Hepatocyte (in vitro differentiated cells): Measurements from ENCODE around the gene GMEB2. TPM values are rescaled to one million over a fixed set of nuclear protein-coding genes. Genes with fewer than 3 reads are reported as not detected.

Experiments used
- DNase-seq: peaks from one replicate; pipeline ENCODE4 v3.0.0-alpha.2; 2016; ENCODE audit warnings: low spot score
- H2AFZ ChIP-seq: fragments of 200-600 bp; sonication (generic); 2 replicates; pipeline ENCODE4 v1.6.0; 2016; ENCODE audit warnings: antibody characterized with exemption, mild to moderate bottlenecking
- H3K27ac ChIP-seq: fragments of 200-600 bp; sonication (generic); 2 replicates; pipeline ENCODE4 v1.5.1; 2016; ENCODE audit warnings: mild to moderate bottlenecking
- H3K27me3 ChIP-seq: fragments of 200-600 bp; sonication (generic); 2 replicates; pipeline ENCODE4 v1.6.1; 2016
- H3K36me3 ChIP-seq: fragments of 200-600 bp; sonication (generic); replicated peaks from 2 replicates; pipeline ENCODE4 v1.5.1; 2016; ENCODE audit warnings: low read depth; ENCODE audit not compliant: insufficient read depth
- H3K4me1 ChIP-seq: fragments of 200-600 bp; sonication (generic); 2 replicates; pipeline ENCODE4 v1.5.1; 2016; ENCODE audit warnings: mild to moderate bottlenecking, moderate library complexity; ENCODE audit not compliant: insufficient read depth
- H3K4me2 ChIP-seq: fragments of 200-600 bp; sonication (generic); 2 replicates; pipeline ENCODE4 v1.6.0; 2016
- H3K4me3 ChIP-seq: fragments of 200-600 bp; sonication (generic); 2 replicates; pipeline ENCODE4 v1.5.1; 2016; ENCODE audit warnings: mild to moderate bottlenecking
- H3K79me2 ChIP-seq: fragments of 200-600 bp; sonication (generic); 2 replicates; pipeline ENCODE4 v1.6.0; 2017; ENCODE audit warnings: mild to moderate bottlenecking
- H3K9me2 ChIP-seq: fragments of 200-600 bp; sonication (generic); replicated peaks from 2 replicates; pipeline ENCODE4 v1.6.0; 2017; ENCODE audit warnings: mild to moderate bottlenecking; ENCODE audit not compliant: insufficient read depth
- H3K9me3 ChIP-seq: fragments of 200-600 bp; sonication (generic); 2 replicates; pipeline ENCODE4 v1.5.1; 2016; ENCODE audit warnings: low read depth, mild to moderate bottlenecking
- H4K20me1 ChIP-seq: fragments of 200-600 bp; sonication (generic); 2 replicates; pipeline ENCODE4 v1.6.0; 2016; ENCODE audit warnings: mild to moderate bottlenecking; ENCODE audit not compliant: insufficient read depth, poor library complexity, severe bottlenecking
- CTCF ChIP-seq: fragments of 200-600 bp; sonication (generic); IDR thresholded peaks from 2 replicates; pipeline ENCODE4 v1.5.1; 2016; ENCODE audit warnings: antibody characterized with exemption, mild to moderate bottlenecking; ENCODE audit not compliant: poor library complexity
- EZH2 ChIP-seq: fragments of 200-600 bp; sonication (generic); IDR thresholded peaks from 2 replicates; pipeline ENCODE4 v1.6.1; 2016; ENCODE audit warnings: antibody characterized with exemption, mild to moderate bottlenecking, borderline replicate concordance
- EZH2phosphoT487 ChIP-seq: fragments of 200-600 bp; sonication (generic); IDR thresholded peaks from one replicate; pipeline ENCODE4 v1.6.1; 2018; ENCODE audit warnings: antibody characterized with exemption, mild to moderate bottlenecking, low read depth, moderate library complexity; ENCODE audit not compliant: unreplicated experiment, severe bottlenecking
- WGBS: methylation state at CpG from one replicate; pipeline ENCODE4 v1.1.6; 2016; ENCODE audit warnings: low lambda C conversion rate; ENCODE audit errors: missing lambda C conversion rate; 5-methylcytosine and 5-hydroxymethylcytosine counted together
- polyA plus RNA-seq: library from polyadenylated mRNA; unstranded; fragments of >200 nt; fragmentation: Nextera tagmentation; extraction: Ambion mirVana; gene quantifications from 2 replicates; pipeline ENCODE4 v1.2.1, GENCODE V29; 2016
- total RNA-seq: library from RNA; depleted of rRNA; stranded (reverse); fragments of >200 nt; gene quantifications from 2 replicates; pipeline ENCODE4 v1.2.3, GENCODE V29; 2014

Gene GMEB2
- total and polyA plus RNA-seq, 2 experiments from 2014 or later = 8.7 to 10.7 TPM

- H3K27me3 ChIP-seq = no peaks in the 10 kb centered on the region
- TF ChIP-seq EZH2 = no peak
- no peak for TF ChIP-seq EZH2phosphoT487
- no peak for TF ChIP-seq CTCF
- H3K9me2 ChIP-seq = no peaks in the 10 kb centered on the region
- peaks cover 3% of the 10 kb centered on the region for H3K4me1 ChIP-seq
- H3K9me3 ChIP-seq = no peaks in the 10 kb centered on the region
- no peak overlapping the region for H3K27ac ChIP-seq
- no peak for DNase-seq
- H3K4me2 ChIP-seq = no peak overlapping the region
- WGBS = 94% methylated on average over 12 of the region's 12 CpGs
- no peak overlapping the region for H2AFZ ChIP-seq
- no peaks in the 10 kb centered on the region for H3K79me2 ChIP-seq
- no peaks in the 10 kb centered on the region for H3K36me3 ChIP-seq
- H3K4me3 ChIP-seq = no peak overlapping the region
- no peaks in the 10 kb centered on the region for H4K20me1 ChIP-seq
These were observed 87.8 kb downstream of the GMEB2 start for GRCh38 chr20:63539092-63539430.

GRCh38 chr20:63538204-63539091 lies 88.5 kb downstream of the GMEB2 start:
- Histone ChIP-seq H3K79me2 (no peaks in the 10 kb centered on the region), H3K4me2 (peak overlapping the region; percentile 90), H2AFZ (no peak overlapping the region), H3K27ac (no peak overlapping the region), H3K9me3 (no peaks in the 10 kb centered on the region), H3K36me3 (no peaks in the 10 kb centered on the region), H4K20me1 (no peaks in the 10 kb centered on the region), H3K4me3 (no peak overlapping the region), H3K27me3 (no peaks in the 10 kb centered on the region), H3K4me1 (peaks cover 3% of the 10 kb centered on the region), H3K9me2 (no peaks in the 10 kb centered on the region)
- WGBS = 78% methylated on average over 15 of the region's 27 CpGs
- TF ChIP-seq EZH2 (no peak), EZH2phosphoT487 (no peak), CTCF (no peak)
- DNase-seq = peak; percentile 57

Other genes with a start within 250 kb of the GMEB2 start
- 2.9 and 3.5 TPM in 2 replicates for gene KCNQ2, start 154.4 kb downstream of the GMEB2 start, total RNA-seq
- gene KCNQ2, start 154.4 kb downstream of the GMEB2 start, polyA plus RNA-seq = 4.3 and 5.4 TPM in 2 replicates
- gene EEF1A2, start 128.0 kb downstream of the GMEB2 start, total RNA-seq = 18.5 and 23.5 TPM in 2 replicates
- 12.0 and 14.8 TPM in 2 replicates for gene EEF1A2, start 128.0 kb downstream of the GMEB2 start, polyA plus RNA-seq
- 47.6 and 55.1 TPM in 2 replicates for gene PPDPF, start 106.3 kb downstream of the GMEB2 start, total RNA-seq
- gene PPDPF, start 106.3 kb downstream of the GMEB2 start, polyA plus RNA-seq = 330 and 333 TPM in 2 replicates
- 0.52 and 1.1 TPM in 2 replicates for gene PTK6, start 89.7 kb downstream of the GMEB2 start, total RNA-seq
- gene PTK6, start 89.7 kb downstream of the GMEB2 start, polyA plus RNA-seq = 0.06 and 0.27 TPM in 2 replicates
- gene SRMS, start 79.4 kb downstream of the GMEB2 start, total RNA-seq = not detected in 2 replicates
- not detected in 2 replicates for gene SRMS, start 79.4 kb downstream of the GMEB2 start, polyA plus RNA-seq
- gene FNDC11, start 72.9 kb downstream of the GMEB2 start, total RNA-seq = 0.57 and 0.76 TPM in 2 replicates
- gene FNDC11, start 72.9 kb downstream of the GMEB2 start, polyA plus RNA-seq = 0.79 and 2.1 TPM in 2 replicates
- 14.8 and 17.0 TPM in 2 replicates for gene HELZ2, start 52.9 kb downstream of the GMEB2 start, total RNA-seq
- 4.6 and 5.8 TPM in 2 replicates for gene HELZ2, start 52.9 kb downstream of the GMEB2 start, polyA plus RNA-seq
- 13.2 and 14.4 TPM in 2 replicates for gene STMN3, start 26.3 kb upstream of the GMEB2 start, total RNA-seq
- gene STMN3, start 26.3 kb upstream of the GMEB2 start, polyA plus RNA-seq = 17.3 and 18.2 TPM in 2 replicates
- 16.9 and 18.2 TPM in 2 replicates for gene RTEL1, start 31.2 kb upstream of the GMEB2 start, total RNA-seq
- gene RTEL1, start 31.2 kb upstream of the GMEB2 start, polyA plus RNA-seq = 14.0 and 18.3 TPM in 2 replicates
- gene TNFRSF6B, start 69.6 kb upstream of the GMEB2 start, total RNA-seq = 0.97 and 3.3 TPM in 2 replicates
- gene TNFRSF6B, start 69.6 kb upstream of the GMEB2 start, polyA plus RNA-seq = 4.2 and 5.1 TPM in 2 replicates
- 24.0 and 31.5 TPM in 2 replicates for gene ARFRP1, start 80.9 kb upstream of the GMEB2 start, total RNA-seq
- gene ARFRP1, start 80.9 kb upstream of the GMEB2 start, polyA plus RNA-seq = 38.0 and 50.0 TPM in 2 replicates
- 18.6 and 21.5 TPM in 2 replicates for gene ZGPAT, start 80.9 kb upstream of the GMEB2 start, total RNA-seq
- 41.7 and 48.7 TPM in 2 replicates for gene ZGPAT, start 80.9 kb upstream of the GMEB2 start, polyA plus RNA-seq
- 6.6 and 11.7 TPM in 2 replicates for gene LIME1, start 109.6 kb upstream of the GMEB2 start, total RNA-seq
- gene LIME1, start 109.6 kb upstream of the GMEB2 start, polyA plus RNA-seq = 20.2 and 20.7 TPM in 2 replicates
- 43.9 and 59.4 TPM in 2 replicates for gene SLC2A4RG, start 112.7 kb upstream of the GMEB2 start, total RNA-seq
- 50.4 and 53.6 TPM in 2 replicates for gene SLC2A4RG, start 112.7 kb upstream of the GMEB2 start, polyA plus RNA-seq
- gene ZBTB46, start 204.2 kb upstream of the GMEB2 start, total RNA-seq = 4.0 and 5.2 TPM in 2 replicates
- 2.0 and 3.2 TPM in 2 replicates for gene ZBTB46, start 204.2 kb upstream of the GMEB2 start, polyA plus RNA-seq
- gene ABHD16B, start 234.4 kb upstream of the GMEB2 start, total RNA-seq = not detected in 2 replicates
- gene ABHD16B, start 234.4 kb upstream of the GMEB2 start, polyA plus RNA-seq = 0.68 and 0.95 TPM in 2 replicates
- gene TPD52L2, start 238.2 kb upstream of the GMEB2 start, total RNA-seq = 83.2 and 86.2 TPM in 2 replicates
- gene TPD52L2, start 238.2 kb upstream of the GMEB2 start, polyA plus RNA-seq = 93.8 and 98.1 TPM in 2 replicates